ENCODE results near the gene CMIP. TPM values are rescaled to one million over a fixed set of nuclear protein-coding genes. Genes with fewer than 3 reads are reported as not detected.

Gene CMIP
- total RNA-seq, 1 donor from 2014 or later: 10.5 TPM

GRCh38 chr16:81469710-81470535 is 25.3 kb downstream of the CMIP start:
- ATAC-seq (no peak), DNase-seq (ENCODE audit: missing footprints) (peak; percentile 86)
- intact Hi-C loops (cut with DNase I): no loop called here

- ATAC-seq (no peak), DNase-seq (ENCODE audit: missing footprints) (no peak)
- intact Hi-C loops (cut with DNase I): no loop called here
Observed at GRCh38 chr16:81470796-81471636, 26.4 kb downstream of the CMIP start.

GRCh38 chr16:81471882-81472281 is 27.3 kb downstream of the CMIP start:
- DNase-seq (ENCODE audit: missing footprints): no peak
- intact Hi-C loops (cut with DNase I): no loop called here
- ATAC-seq: no peak

GRCh38 chr16:81472391-81472790 is 27.8 kb downstream of the CMIP start:
- no peak for DNase-seq (ENCODE audit: missing footprints)

GRCh38 chr16:81473066-81473488 is 28.5 kb downstream of the CMIP start:
- intact Hi-C loops (cut with DNase I): no loop called here
- ATAC-seq (no peak), DNase-seq (ENCODE audit: missing footprints) (no peak)

More at GRCh38 chr16:81472391-81472790, 27.8 kb downstream of the CMIP start:
- ATAC-seq: no peak
- intact Hi-C loops (cut with DNase I): no loop called here

- no peak for DNase-seq (ENCODE audit: missing footprints)
- intact Hi-C loops (cut with DNase I): no loop called here
- no peak for ATAC-seq
Observed at GRCh38 chr16:81473558-81473957, 28.9 kb downstream of the CMIP start.

GRCh38 chr16:81473969-81474959 is 29.7 kb downstream of the CMIP start:
- no peak for DNase-seq (ENCODE audit: missing footprints)
- ATAC-seq: no peak
- intact Hi-C loops (cut with DNase I): no loop called here

GRCh38 chr16:81477697-81478693 is 33.4 kb downstream of the CMIP start:
- ATAC-seq (no peak), DNase-seq (ENCODE audit: missing footprints) (no peak)
- intact Hi-C loops (cut with DNase I): no loop called here

GRCh38 chr16:81478876-81479511 is 34.4 kb downstream of the CMIP start:
- ATAC-seq (peak; percentile 47), DNase-seq (ENCODE audit: missing footprints) (peak; percentile 77)
- intact Hi-C loops (cut with DNase I): no loop called here

GRCh38 chr16:81480606-81481206 is 36.1 kb downstream of the CMIP start:
- intact Hi-C loops (cut with DNase I): no loop called here
- DNase-seq (ENCODE audit: missing footprints) (no peak), ATAC-seq (no peak)

GRCh38 chr16:81481207-81481821 is 36.7 kb downstream of the CMIP start:
- ATAC-seq (peak; percentile 73), DNase-seq (ENCODE audit: missing footprints) (peak; percentile 86)
- intact Hi-C loops (cut with DNase I): no loop called here

- ATAC-seq (no peak), DNase-seq (ENCODE audit: missing footprints) (peak; percentile 34)
- intact Hi-C loops (cut with DNase I): no loop called here
Observed at GRCh38 chr16:81482329-81483063, 37.9 kb downstream of the CMIP start.

- intact Hi-C loops (cut with DNase I): no loop called here
- DNase-seq (ENCODE audit: missing footprints) (no peak), ATAC-seq (no peak)
Observed at GRCh38 chr16:81483064-81483969, 38.7 kb downstream of the CMIP start.

GRCh38 chr16:81483970-81484595 is 39.5 kb downstream of the CMIP start:
- peak; percentile 25 for DNase-seq (ENCODE audit: missing footprints)

More at GRCh38 chr16:81483970-81484595, 39.5 kb downstream of the CMIP start:
- intact Hi-C loops (cut with DNase I): no loop called here
- no peak for ATAC-seq

Measured in Right ventricle myocardium inferior (tissue), 1 donor.